Gastroesophageal sphincter (tissue), 4 donors: ENCODE data around the gene SORCS1. TPM values are rescaled to one million over a fixed set of nuclear protein-coding genes. Genes with fewer than 3 reads are reported as not detected.

Experiments used
- ATAC-seq: fragments of 150-250 bp; one replicate; pipeline ENCODE4 v1.9.1; 2016; ENCODE audit warnings: mild to moderate bottlenecking, moderate library complexity
- H3K27ac ChIP-seq, 4 donors: fragments of 200-600 bp; sonication (generic) in 3 of 4; 1 replicate in 3 of 4; 2 replicates in 1 of 4; pipeline ENCODE4 v1.5.1; 2016 to 2019
- H3K27me3 ChIP-seq: fragments of 200-600 bp; sonication (generic); one replicate; pipeline ENCODE4 v1.5.1; 2019
- H3K36me3 ChIP-seq, 2 donors: fragments of 200-600 bp; sonication (generic); one replicate each; pipeline ENCODE4 v1.5.1; 2019; ENCODE audit warnings: control low read depth in 1 of 2
- H3K4me1 ChIP-seq, 3 donors: fragments of 200-600 bp; sonication (generic); 1 replicate in 2 of 3; 2 replicates in 1 of 3; pipeline ENCODE4 v1.5.1; 2016 to 2019; ENCODE audit warnings: control low read depth in 2 of 3
- H3K4me3 ChIP-seq, 2 donors: fragments of 200-600 bp; sonication (generic); one replicate each; pipeline ENCODE4 v1.5.1; 2019; ENCODE audit warnings: mild to moderate bottlenecking in 1 of 2, moderate library complexity in 1 of 2
- H3K9me3 ChIP-seq, 3 donors: fragments of 200-600 bp; sonication (generic); one replicate each; pipeline ENCODE4 v1.5.1; 2017 to 2019; ENCODE audit warnings: control low read depth in 2 of 3
- EP300 ChIP-seq: sonication (generic); formaldehyde crosslinking; IDR thresholded peaks from one replicate; pipeline ENCODE4 v1.6.1; 2017; ENCODE audit warnings: antibody characterized with exemption, mild to moderate bottlenecking
- POLR2A ChIP-seq, 2 donors: fragments of 450-650 bp; IDR thresholded peaks; one replicate each; pipeline ENCODE4 v1.6.1; 2017; ENCODE audit warnings: antibody characterized with exemption in 2 of 2, mild to moderate bottlenecking in 2 of 2, moderate library complexity in 1 of 2
- POLR2AphosphoS5 ChIP-seq: sonication (generic); formaldehyde crosslinking; IDR thresholded peaks from one replicate; pipeline ENCODE4 v1.6.1; 2017; ENCODE audit warnings: antibody characterized with exemption
- WGBS, 2 donors: methylation state at CpG; one replicate each; pipeline ENCODE4 v1.1.5; 2018; ENCODE audit warnings: low coverage in 1 of 2; 5-methylcytosine and 5-hydroxymethylcytosine counted together
- total RNA-seq, 4 donors: library from RNA; depleted of rRNA; stranded (reverse); fragments of >200 nt; gene quantifications; one replicate each; pipeline ENCODE4 v1.1.0, GENCODE V29; 2016
- TF ChIP-seq, protein P1 (sequence below), 4 experiments: fragments of 200-600 bp in 2 of 4; fragments of 450-650 bp in 2 of 4; sonication (generic) in 1 of 4; IDR thresholded peaks; one replicate each; pipeline ENCODE4 v1.5.1; 2017 to 2019; ENCODE audit warnings: antibody characterized with exemption in 4 of 4, mild to moderate bottlenecking in 2 of 4, moderate library complexity in 2 of 4

The SORCS1 gene
- total RNA-seq, 4 donors from 2014 or later = 8.5 to 18.6 (median 10.0) TPM

DNA sequence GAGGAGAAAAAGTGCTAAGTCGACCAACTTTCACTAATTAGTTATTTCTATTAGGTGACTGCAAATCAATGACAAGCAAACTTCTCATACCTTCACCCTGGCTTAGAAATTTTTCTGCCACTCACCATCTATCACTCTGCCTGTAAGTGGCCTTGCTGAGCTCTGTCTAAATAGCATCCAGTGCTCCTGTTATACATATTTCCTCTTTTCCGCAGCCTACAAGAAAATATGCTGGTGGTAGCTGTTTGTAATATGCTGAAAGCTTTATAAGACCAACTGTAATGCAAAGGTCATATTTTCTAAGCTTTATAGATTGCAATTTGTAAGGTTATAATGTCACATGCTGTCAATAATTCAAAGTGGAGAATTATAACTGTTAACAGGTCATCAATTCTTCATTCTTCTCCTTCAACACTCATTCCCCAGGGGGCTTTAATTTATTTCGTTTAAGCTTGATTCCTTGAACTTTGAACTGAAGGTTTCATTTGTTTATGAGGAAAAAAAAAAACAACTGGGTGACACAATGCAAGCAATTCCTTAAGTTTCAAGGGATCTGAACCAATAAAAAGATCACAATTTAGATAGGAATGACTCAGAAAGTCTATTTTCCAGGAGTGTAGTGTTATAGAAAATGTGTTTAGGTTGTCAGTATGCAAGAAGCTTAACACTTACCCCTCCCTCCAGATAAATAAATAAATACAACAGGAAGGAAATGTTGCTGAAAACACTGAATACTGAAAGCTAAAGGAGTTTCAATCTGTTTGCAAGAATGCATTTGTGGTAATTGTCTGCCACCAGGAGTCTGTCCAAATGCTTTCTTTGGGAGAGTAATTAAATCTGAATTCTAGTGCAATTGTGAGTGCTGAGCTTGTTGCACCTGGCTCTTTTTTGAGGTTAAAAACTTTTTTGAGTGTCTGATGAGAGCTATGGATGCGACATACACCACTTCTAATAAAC lies 183.7 kb downstream of the SORCS1 start:
- no peak for ATAC-seq
- Histone ChIP-seq H3K27me3 (no peaks in the 10 kb centered on the region), H3K4me1 (peaks cover 0 to 26% (median 0%) of the 10 kb centered on the region in 3 donors), H3K9me3 (no peaks in the 10 kb centered on the region), H3K4me3 (no peak overlapping the region), H3K36me3 (no peaks in the 10 kb centered on the region), H3K27ac (no peak overlapping the region)
- 72 to 76% methylated on average over 4 of the region's 4 CpGs for WGBS, 2 donors
- TF ChIP-seq, protein P1, sequence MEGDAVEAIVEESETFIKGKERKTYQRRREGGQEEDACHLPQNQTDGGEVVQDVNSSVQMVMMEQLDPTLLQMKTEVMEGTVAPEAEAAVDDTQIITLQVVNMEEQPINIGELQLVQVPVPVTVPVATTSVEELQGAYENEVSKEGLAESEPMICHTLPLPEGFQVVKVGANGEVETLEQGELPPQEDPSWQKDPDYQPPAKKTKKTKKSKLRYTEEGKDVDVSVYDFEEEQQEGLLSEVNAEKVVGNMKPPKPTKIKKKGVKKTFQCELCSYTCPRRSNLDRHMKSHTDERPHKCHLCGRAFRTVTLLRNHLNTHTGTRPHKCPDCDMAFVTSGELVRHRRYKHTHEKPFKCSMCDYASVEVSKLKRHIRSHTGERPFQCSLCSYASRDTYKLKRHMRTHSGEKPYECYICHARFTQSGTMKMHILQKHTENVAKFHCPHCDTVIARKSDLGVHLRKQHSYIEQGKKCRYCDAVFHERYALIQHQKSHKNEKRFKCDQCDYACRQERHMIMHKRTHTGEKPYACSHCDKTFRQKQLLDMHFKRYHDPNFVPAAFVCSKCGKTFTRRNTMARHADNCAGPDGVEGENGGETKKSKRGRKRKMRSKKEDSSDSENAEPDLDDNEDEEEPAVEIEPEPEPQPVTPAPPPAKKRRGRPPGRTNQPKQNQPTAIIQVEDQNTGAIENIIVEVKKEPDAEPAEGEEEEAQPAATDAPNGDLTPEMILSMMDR (IDR thresholded peaks at IDR 0.05) = no peak
- TF ChIP-seq POLR2A (IDR thresholded peaks at IDR 0.05) = no peak
- no peak for TF ChIP-seq EP300
- TF ChIP-seq POLR2AphosphoS5 = no peak

DNA sequence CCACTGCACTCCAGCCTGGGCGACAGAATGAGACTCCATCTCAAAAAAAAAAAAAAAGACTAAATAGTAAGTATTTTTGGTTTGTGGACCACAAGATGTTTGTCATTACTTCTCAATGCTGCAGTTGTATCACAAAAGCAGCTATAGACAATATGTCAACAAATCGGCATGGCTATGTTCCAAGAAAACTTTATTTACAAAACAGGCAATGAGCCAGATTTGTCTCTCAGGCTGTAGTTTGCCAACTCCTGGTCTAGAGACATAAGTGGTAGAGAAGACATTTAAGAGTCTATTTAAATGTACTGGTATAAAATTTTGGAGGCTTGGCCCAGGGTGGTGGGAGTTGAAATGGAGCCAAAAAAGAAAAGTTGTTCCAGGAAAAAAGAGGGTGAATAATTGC lies 185.8 kb downstream of the SORCS1 start:
- H3K4me1 ChIP-seq = peaks cover 0 to 26% (median 0%) of the 10 kb centered on the region in 3 donors
- no peaks in the 10 kb centered on the region for H3K36me3 ChIP-seq
- ATAC-seq = no peak
- no peak overlapping the region for H3K27ac ChIP-seq
- TF ChIP-seq POLR2AphosphoS5 (no peak), EP300 (no peak), POLR2A (IDR thresholded peaks at IDR 0.05) (no peak)
- TF ChIP-seq, protein P1 (IDR thresholded peaks at IDR 0.05) = no peak
- H3K4me3 ChIP-seq = no peak overlapping the region
- WGBS, 2 donors = 44 to 81% methylated on average over 1 to 2 of the region's 2 CpGs
- no peaks in the 10 kb centered on the region for H3K9me3 ChIP-seq
- no peaks in the 10 kb centered on the region for H3K27me3 ChIP-seq

DNA sequence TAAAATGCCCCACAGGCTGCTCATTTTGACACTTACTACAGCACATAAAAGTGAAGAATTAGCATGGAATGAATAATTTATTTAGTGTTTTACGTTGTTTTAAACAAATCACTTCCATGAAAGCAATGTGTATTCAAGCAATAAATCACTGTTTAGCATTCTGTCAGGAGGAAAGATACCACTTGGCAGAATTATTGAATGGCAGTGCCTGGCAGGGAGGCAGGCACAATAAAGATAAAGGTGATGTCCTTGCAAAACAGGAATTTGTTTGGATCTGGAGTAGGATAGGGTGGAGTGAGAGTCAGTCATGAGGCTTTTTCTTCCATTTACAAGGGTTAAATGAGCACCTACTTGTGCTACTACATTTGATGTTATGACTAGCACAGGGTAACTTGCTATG lies 190.8 kb downstream of the SORCS1 start:
- H3K27ac ChIP-seq = no peak overlapping the region
- no peak for TF ChIP-seq POLR2A (IDR thresholded peaks at IDR 0.05)
- TF ChIP-seq, protein P1 (IDR thresholded peaks at IDR 0.05) = no peak
- TF ChIP-seq POLR2AphosphoS5 = no peak
- TF ChIP-seq EP300 = no peak
- H3K27me3 ChIP-seq = no peaks in the 10 kb centered on the region
- 60 to 69% methylated on average over 1 of the region's 1 CpG for WGBS, 2 donors
- no peaks in the 10 kb centered on the region for H3K36me3 ChIP-seq
- H3K4me1 ChIP-seq = no peaks in the 10 kb centered on the region
- no peaks in the 10 kb centered on the region for H3K9me3 ChIP-seq
- no peak overlapping the region for H3K4me3 ChIP-seq
- ATAC-seq = no peak

DNA sequence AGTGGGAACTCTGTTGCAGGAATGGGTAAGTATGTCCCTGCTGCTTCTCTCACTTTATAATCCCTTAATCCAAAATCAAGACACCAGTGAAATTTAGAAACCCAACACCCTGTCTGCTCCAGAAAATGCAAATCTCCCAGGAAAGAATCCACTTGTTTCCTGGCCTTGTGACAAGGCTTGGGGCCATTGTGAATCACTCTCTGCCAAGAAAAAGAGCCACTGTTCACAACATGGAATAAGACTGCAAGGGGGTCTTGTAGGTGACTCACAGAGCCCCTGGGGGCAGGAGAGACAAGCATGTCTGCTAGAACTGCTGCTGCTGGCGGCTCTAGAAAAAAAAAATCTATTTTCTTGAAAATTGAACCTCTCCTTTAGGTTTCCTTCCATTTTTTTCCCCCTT lies 191.2 kb downstream of the SORCS1 start:
- ATAC-seq = no peak
- no peaks in the 10 kb centered on the region for H3K27me3 ChIP-seq
- no peaks in the 10 kb centered on the region for H3K4me1 ChIP-seq
- no peaks in the 10 kb centered on the region for H3K9me3 ChIP-seq
- no peak overlapping the region for H3K27ac ChIP-seq
- no peak for TF ChIP-seq POLR2A (IDR thresholded peaks at IDR 0.05)
- no peak for TF ChIP-seq EP300
- TF ChIP-seq, protein P1 (IDR thresholded peaks at IDR 0.05) = no peak
- no peak for TF ChIP-seq POLR2AphosphoS5
- 57 to 88% methylated on average over 1 of the region's 1 CpG for WGBS, 2 donors
- H3K36me3 ChIP-seq = no peaks in the 10 kb centered on the region
- H3K4me3 ChIP-seq = no peak overlapping the region

DNA sequence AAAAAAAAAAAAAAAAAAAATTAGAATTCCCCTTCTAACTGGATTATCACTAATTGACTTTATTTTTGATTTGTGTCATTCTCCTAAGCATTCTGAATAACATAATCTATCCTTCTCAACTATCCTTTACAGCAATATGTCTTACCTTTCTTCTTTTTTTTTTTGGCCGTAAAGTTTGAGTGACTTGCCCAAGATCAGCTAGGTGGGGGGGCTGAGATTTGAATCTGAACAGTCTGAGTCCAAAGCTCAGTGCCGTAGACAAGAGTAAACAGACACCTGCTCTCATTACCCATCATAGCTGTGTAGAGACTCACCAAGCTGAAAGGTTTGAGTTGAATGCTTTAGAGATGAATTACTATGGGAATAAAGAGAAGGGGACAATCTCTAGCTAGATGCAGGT lies 192.1 kb downstream of the SORCS1 start:
- Histone ChIP-seq H3K27ac (no peak overlapping the region), H3K4me3 (no peak overlapping the region), H3K4me1 (no peaks in the 10 kb centered on the region), H3K9me3 (no peaks in the 10 kb centered on the region), H3K36me3 (no peaks in the 10 kb centered on the region), H3K27me3 (no peaks in the 10 kb centered on the region)
- TF ChIP-seq POLR2A (IDR thresholded peaks at IDR 0.05) = no peak
- TF ChIP-seq, protein P1 (IDR thresholded peaks at IDR 0.05) = no peak
- TF ChIP-seq POLR2AphosphoS5 = no peak
- TF ChIP-seq EP300 = no peak
- ATAC-seq = no peak
- 93 to 100% methylated on average over 1 to 2 of the region's 2 CpGs for WGBS, 2 donors
